ENCODE measurements around the gene N4BP2L1.
A peak's percentile ranks its signal among the peaks of the same experiment; 100 is the strongest.

The N4BP2L1 gene

DNA sequence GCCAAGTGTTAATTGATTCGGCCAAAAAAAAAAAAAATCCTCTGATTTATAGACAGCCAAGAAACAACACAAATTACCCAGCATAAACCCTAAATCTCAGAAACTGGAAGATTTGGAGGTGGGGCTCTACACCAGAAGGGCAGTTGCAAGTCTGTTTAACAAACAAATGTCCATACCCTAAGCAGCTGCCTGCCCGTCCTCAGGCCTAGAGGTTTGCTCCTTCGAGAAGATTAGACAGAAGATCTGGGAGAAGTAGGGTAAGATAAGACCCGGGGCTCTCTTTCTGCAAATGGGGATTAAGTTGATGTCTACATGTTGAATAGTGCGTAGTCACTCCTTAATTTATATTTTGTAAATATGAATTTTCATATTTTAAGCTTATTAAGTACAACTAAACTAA is 3.4 kb upstream of the N4BP2L1 start:
- no peak for DNase-seq

DNA sequence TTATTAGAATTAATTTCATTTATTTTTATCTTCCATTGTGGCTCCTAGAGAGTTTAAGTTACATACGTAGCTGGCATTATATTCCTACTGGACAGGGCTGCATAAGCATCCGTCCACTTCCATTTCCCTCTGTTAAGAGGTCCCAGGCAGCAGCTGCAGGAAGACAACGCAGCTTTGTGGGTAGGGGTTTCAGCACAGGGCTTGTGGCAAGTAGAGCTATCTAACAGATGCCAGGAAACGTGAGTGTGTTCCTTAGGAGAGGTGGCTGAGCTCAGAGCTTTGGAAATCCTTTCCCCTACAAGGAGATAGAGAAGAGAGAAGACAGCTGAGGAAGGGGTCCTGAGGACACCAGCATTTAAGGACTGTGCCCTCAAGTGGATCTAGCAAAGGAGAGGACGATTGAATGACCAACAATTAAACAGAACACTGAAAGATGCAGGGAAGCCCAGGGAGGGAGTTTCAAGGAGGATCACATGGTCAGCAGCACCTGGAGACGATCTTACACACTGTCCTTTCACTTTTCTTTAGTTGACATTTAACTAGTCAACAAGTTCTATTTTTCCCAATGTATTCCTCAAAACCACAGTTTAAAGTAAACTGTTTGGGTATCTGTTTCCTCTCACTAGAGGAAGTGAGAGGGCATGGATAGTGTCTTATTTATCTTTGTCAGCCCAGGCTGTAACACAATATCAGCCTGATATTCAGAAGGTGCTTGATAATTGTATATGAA is 2.3 kb upstream of the N4BP2L1 start:
- DNase-seq = no peak

DNA sequence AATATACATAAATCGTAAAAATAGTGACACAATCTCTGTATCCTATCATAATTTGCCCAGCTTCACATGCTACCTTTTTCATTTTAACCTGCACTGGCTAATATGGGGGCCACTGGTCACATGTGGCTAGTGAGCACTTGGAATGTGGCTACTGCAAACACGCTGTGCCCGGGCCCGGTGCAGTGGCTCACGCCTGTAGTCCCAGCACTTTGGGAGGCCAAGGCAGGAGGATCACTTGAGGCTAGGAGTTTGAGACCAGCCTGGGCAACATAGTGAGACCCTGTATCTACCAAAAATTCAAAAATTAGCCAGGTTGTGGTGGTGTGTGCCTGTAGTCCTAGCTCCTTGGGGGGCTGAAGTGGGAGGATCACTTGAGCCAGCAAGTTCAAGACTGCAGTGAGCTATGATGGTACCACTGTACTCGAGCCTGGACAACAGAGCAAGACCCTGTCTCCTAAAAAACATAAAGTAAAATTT is 1.5 kb upstream of the N4BP2L1 start:
- DNase-seq = no peak

DNA sequence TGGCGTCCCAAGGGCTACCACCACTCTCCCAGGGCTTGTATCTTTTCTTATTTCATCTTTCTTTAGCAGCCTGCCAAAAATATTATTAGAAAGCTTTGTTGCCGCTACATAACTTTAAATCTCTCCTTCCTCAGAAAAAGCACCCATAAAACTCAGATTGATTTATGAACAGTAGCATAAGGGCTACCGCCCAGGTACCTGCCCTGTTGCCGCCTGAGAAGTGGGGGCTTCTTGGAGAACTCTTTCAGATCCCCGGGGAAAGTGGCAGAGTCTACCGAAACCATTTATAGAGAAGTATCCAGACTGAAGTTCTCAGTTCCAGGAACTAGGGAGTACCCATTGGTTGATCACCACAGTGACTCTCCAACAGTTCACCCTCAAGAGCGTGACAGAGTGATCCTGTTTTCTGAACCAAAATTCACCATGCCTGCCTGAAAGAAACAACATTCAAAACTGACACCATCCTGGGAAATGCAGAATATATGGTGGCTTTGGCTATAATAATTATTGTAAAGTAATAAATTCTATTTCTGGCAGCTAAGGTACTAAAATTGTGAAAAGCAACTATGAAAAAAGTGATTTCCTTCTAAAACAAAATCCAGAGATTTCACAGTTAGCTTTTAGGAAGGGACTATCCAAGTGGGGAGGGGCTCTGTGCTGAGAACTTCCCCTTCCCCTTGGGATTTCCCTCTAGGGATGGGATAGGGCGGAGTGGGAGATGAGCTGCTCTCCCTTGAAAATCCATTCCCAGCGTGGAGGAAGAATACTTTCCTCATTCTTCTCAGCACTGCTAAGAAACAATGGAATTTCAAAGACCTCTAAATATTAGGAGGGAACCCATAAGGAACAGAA is 877 bp upstream of the N4BP2L1 start:
- DNase-seq = no peak

DNA sequence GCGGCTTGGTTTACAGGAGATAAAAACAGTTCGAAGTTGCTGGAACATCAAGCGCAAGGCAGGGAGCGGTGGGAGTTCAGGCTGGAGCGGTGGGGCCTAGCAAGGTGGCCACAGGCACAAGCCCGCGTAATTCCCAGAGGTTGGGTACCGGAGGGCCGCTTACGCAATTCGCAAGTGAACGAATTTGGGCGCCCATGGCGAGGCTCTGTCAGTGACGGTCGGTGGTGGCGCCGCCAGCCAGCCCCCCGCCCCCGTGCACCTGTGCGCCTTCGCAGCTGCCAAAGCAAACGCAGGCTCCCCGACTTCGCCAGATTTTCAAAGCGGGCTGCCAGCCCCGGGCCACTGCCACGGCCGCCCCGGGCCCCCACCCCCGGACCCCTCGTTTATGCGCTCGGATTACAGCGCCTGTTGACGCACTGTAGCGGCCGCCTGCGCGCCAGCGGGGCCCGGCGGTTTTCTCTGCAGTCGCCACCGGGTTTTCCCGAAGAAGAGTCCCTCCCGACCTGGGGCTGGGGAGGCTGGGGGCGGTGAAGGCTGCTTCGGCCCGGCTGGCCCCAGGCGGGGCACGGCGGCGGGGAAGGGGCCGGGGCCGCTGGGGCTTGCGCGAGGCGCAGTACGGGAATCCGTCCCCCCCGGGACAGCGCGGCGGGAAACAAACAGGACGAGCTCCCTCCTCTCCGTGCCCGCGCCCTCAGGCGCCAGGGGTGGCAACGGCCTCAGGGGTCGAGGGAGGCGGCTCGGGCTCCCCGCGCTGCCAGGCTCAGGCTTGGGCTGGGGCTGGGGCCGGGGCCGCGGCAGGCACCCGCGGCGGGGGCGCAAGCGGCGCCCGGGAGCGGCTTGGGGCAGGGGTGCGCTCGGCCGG is 709 bp downstream of the N4BP2L1 start:
- DNase-seq = no peak

DNA sequence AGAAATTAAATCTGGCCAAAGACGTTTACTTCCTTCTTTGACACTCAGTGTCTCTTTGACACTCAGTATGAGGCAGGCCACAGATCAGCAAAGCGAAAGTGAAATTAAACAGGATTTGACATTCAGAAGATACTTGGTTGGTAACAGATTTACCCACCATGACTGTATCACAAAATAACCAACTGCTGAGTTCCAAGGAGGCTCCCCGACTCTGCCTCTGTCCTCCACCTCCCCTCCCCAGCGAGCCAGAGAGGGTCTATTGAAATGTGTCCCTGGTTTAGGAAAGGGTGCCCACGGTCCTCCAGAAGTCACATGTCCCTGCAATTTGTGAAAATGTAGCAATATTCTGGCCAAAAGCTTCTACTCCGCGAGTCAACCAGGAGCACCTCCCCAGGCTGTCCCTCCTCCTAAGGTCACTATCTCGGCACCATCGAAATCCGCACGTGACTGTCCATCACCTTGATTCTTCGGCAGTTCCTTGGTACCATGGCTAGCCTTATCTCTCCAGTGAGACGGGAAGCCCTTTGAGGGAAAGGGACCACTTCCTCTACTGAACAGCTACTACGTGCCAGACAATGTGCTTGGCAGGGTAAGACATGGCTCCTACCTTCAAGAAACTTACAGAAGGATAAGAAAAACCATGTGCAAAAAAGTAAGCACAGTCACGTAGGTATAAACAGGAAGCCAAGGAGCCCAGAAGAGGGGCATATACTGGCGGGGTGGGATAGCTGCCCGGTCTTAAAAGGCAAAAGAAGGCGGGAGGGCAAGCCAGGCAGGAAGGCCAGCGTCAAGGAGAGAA is 1.5 kb downstream of the N4BP2L1 start:
- peak; percentile 15 for DNase-seq

DNA sequence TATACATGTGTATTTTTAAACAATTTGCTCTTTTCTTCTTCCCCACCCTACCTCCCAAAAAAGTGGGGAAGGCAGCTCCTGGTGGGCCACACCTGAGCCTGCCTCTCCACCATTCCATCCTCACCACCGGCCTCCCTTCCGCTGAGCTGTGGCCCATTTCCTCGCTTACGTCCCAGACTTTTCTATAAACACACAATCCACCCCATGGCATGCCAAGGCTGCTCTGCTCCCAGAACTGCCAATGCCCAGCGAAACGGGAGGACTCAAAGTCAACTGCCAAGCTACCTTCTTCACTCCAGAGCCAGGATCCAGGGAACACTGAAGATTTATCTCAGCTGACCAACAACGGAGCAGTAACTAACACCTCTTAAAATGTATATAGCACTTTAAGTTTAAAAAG is 2.8 kb downstream of the N4BP2L1 start:
- DNase-seq = no peak

DNA sequence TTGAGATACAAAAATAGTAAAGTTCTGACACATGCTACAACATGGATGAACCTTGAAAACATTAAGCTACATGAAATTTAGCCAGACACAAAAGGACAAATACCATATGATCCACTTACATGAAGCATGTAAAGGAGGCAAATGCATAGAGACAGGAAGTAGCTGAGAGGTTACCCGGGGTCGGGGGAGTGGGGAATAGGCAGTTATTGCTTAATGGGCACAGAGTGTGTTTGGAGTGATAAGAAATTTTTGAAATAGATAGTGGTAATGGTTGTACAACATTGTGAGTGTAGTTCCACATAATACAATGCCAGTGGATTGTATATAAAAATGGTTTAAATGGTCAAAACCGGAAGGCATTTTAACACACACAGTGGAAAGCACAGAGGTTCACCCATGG is 4.3 kb downstream of the N4BP2L1 start:
- DNase-seq = no peak

DNA sequence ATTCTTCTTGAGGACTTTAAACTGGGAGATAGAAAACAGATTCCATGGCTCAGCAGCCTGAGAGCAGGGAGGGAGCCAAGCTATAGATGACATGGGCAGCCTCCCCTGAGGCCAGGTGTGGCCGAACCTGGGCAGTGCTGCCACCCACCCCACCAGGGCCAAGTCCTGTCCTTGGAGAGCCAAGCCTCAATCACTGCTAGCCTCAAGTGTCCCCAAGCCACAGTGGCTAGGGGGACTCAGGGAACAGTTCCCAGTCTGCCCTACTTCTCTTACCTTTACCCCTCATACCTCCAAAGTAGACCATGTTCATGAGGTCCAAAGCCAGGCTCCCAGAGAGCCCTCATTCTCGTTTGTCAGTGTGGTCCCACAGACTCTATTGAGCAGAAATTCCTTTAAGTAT is 8.1 kb downstream of the N4BP2L1 start:
- DNase-seq = no peak

DNA sequence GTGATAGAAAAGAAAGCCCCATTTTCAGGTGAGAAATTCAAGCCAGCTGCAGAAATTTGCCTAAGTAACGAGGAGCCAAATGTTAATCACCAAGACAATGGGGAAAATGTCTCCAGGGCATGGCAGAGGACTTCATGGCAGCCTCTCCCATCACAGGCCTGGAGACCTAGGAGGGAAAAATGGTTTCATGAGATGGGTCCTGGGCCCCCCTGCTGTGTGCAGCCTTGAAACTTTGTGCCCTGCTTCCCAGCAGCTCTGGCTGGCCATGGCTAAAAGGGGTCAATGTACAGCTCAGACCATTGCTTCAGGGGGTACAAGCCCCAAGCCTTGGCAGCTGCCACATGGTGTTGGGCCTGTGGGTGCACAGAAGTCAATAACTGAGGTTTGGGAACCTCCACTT is 9.9 kb downstream of the N4BP2L1 start:
- no peak for DNase-seq

DNA sequence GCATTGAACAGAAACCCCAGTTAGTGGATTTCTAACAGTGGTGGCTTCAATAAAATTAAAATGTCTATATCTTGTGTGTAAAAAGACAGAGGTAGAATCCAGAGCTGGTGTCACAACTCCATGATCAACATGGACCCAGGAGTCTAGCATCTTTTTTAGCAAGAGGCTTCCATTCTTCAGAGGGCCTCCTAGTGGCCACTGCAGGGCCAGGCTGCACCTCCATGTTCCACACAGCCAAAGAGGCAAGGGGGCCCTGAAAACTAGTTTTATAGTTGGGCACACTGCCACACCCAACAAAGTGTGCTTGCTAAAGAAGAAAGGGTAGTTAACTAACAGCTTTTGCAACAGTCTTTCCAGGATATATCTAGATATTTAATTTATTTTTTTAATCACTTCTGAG is 12.9 kb downstream of the N4BP2L1 start:
- no peak for DNase-seq

DNA sequence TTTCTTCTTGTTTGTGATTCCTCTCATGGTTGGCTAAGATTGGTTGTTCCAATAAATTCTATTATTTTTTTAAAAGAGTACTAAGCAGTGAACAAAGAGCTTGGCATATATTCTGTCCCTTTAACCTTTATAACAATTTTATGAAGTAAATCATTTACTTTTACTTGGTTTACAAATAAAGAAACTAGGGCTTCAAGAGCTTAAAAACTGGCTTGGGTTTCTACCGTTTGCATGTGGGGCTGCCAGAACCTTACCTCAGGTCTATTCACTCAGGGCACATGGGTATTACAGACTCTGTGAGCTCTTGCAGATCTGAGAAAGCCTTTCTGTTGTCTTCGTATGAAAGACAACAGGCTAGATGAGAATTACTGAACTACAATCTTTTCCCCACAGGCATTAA is 13.3 kb downstream of the N4BP2L1 start:
- no peak for DNase-seq

DNA sequence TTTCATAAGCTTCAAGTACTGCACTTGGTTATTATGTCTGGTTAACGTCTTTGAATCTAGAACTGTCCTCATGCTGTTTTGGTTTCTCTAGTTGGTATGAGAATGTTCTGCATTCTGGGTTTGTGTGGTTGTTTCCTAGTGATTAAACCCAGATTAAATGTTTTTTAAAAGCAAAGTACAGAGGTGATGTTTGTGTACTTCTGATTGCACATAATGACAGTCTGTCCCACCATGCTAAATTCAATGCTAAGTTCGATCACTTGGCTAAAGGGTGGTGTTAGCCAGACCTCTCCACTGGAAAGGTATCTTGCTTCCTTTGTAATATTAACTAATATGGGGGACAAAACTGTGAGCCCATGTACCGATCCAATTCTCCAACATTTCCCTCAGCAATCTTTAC is 14.6 kb downstream of the N4BP2L1 start:
- DNase-seq = no peak

DNA sequence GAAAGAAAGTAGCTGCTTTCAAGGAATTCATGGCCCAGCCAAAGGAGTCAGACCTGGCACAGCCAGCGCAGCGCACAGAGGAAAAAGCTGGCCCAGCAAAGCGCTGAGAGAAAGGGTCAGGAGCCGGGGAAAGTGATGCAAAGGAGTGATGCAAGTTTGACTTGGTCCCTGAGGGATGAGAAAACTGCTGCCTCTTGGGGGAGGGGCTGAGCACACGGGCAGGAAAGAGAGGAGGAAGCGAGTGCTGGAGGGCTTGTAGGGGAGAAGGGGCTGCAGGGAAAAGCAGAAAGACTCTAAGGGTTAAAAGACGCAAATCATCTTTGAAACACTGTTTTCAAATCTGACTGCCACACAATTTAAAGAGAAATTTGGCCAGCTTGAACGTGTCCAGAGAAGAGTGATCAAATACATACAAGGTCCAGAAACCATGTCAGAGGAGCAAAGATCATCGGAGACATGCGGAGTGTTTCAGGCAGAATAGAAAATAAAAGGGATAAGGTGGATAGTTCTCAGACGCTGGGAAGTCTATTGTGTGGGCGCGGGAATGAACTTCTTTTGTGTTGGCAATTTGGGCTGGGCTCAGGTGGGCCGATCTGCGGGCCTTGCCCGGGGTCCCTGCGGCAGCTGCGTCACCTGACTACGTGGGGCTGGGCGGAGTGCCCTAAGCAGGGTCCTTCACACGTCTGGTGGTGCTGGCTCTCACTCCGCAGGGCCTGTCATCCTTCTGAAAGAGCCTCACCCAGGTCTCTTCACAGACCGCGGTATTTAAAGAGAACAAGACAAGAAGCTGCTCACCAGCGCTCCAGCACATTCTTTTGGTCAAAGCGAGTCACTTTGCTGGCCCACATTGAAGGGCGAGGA is 18.1 kb downstream of the N4BP2L1 start:
- peak; percentile 27 for DNase-seq

DNA sequence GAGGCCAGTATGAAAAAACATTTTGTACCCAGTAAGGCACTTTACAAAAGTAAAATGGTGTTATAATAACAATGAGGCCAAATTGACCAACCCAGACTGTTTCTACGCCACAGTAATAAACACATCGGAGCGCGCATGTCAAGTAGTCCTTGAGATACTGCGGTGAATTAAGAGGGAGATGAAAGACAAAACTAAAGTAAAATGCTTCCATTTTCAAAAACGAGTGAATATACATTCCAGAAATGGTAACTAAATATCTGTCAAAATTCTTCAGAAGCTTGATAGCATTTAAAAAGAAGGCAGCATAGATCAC is 19.0 kb downstream of the N4BP2L1 start:
- no peak for DNase-seq

DNA sequence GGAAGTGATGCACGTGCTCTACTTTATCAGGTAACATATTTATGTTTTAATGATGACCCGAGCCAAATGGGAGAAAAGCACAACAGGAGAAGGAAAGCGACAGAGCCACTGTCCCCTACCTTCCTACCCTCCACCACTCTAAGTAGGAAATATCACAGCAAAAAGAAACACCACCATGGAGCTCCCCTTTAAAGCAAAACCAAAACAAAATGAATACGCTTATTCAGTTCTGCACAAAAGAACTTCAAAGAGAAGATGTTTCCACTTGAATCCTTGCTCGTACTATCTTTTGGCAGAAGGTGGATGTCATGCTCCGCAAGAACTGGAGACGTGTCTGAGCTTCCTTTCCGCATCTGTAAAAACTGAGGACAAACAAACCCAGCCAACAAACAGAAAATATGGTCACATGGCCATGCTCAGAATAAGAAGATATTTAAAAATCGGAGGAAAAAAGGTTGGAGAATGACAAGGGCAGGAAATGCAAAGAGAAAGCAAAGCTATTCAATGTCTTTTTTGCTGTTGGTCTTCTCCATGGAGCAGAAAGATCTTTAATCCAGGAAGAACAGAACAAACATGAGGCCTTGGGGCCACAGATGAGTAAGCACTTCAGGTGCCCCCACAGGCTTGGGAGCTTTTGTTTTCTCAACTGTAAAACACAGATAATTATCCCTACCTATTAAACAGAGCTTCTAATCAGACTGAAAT is 19.5 kb downstream of the N4BP2L1 start:
- no peak for DNase-seq

DNA sequence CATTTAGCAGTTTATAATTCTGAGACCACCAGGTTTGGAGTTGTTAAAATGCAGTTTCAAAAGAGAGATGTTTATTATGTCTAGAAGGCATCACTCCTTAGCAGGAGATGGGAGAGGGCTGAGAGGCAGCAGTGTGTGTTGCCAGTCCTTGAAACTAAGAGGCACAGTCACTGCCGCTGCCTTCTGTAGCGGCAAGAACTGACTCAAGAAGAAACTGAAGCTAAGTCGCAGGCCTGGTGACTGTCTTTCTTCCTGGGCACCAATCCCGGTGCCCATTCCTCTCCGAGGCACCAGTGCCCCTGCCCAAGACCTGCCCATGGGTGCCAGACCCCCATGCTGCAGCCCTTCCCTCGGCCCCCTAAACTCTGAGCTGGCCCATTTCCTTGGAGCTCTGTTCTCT is 20.1 kb downstream of the N4BP2L1 start:
- no peak for DNase-seq

DNA sequence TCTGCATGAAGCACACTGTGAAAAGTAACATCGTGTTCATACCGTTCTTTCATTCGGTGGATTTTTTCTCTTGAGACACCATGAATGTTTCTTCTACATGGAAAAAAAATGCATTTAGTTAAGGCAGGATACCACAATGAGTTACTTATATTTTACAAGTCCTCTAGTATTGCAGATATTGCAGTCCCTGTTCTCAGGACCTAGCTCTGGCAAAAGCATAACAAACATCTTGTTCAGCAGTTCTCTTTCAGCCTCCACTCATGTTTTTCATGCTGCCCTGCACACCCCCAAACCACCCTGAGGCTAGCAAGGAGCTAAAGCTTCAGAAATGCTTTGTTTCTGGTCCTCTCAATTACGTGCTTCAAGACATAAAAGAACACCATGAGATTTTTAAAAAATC is 24.8 kb downstream of the N4BP2L1 start:
- DNase-seq = no peak

DNA sequence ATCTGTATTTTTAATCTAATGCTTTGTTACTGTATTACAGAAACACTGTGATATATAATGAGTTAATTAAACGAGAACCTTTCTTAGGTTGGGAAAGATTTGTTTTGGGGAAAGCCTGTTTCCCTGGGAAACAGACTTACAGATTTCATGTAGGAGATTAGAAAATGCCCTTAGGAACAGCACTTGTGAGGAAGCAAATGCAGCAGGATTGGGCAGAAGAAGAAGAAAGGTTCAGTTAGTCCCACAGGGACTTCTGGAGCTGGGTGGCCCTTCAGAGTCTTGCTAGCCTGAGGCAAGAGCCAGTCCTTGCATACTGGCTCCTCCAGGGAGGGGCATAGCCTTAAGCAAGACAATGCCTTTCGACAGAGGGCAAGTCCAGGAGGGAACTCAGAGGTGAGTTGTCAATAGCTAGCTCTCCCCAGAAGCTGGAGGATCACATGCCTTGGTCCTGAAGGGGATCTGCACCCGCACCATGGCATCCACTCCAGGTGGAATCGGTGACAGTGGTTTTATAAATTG is 36.8 kb downstream of the N4BP2L1 start:
- DNase-seq = no peak

DNA sequence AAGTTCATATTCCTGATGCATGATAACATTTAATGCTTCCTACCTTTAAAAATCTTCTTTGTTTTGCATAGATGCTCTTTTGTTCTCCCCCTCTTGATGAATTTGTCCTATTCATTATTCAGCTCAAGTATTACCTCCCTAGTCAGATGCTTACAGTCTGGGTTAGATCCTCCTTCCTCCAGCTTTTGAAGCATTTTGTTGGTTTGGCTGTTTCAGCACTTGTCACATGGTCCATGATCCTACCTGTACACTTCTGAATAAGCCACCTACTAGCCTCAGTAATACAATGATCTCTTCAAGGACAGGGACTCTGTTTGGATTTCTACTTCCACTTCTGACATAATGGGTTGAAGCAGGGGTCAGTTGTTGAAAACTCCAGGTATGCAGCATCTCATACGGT is 37.4 kb downstream of the N4BP2L1 start:
- no peak for DNase-seq

DNA sequence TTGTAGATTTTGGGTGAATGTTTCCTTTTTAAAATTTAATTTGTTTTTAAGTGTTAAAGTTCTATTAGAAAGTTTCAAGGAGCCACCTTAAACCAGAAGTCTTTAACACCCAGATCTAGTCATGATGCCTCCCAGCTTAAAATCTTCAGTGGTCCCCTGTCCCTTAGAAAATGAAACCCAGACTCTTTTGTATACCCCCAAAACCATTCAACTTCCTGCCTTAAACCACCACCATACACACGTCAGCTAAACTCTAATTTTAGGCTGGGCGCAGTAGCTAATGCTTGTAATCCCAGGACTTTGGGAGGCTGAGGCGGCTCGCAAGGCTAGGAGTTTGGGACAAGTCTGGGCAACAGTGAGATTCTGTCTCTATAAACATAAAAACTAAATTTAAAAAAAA is 37.9 kb downstream of the N4BP2L1 start:
- DNase-seq = no peak
